Gastroesophageal sphincter (tissue), 3 donors: ENCODE data around the gene ANXA11.

Source experiments
- CTCF ChIP-seq, 4 experiments: fragments of 200-600 bp in 2 of 4; fragments of 450-650 bp in 2 of 4; sonication (generic) in 1 of 4; IDR thresholded peaks; one replicate each; pipeline ENCODE4 v1.5.1; 2017 to 2019; ENCODE audit warnings: antibody characterized with exemption in 4 of 4, mild to moderate bottlenecking in 2 of 4, moderate library complexity in 2 of 4
- POLR2A ChIP-seq, 2 donors: fragments of 450-650 bp; IDR thresholded peaks; one replicate each; pipeline ENCODE4 v1.6.1; 2017; ENCODE audit warnings: antibody characterized with exemption in 2 of 2, mild to moderate bottlenecking in 2 of 2, moderate library complexity in 1 of 2

- TF ChIP-seq CTCF (IDR thresholded peaks at IDR 0.05): no peak
- TF ChIP-seq POLR2A (IDR thresholded peaks at IDR 0.05): no peak
Observed at GRCh38 chr10:80104066-80104926, 101.0 kb downstream of the ANXA11 start.
